GM13977 (cell line): ENCODE results near the gene WDFY2.

Experiments used
- DNase-seq: peaks from one replicate; pipeline ENCODE4 v3.0.0; 2012; ENCODE audit warnings: low spot score
- CTCF ChIP-seq: IDR thresholded peaks from 2 replicates; pipeline ENCODE4 v1.5.1; 2012; ENCODE audit warnings: mild to moderate bottlenecking, control low read depth; ENCODE audit not compliant: insufficient read depth; ENCODE audit errors: extremely low read depth, missing control alignments
- in situ Hi-C: fragments of 300-500 bp; cut with MboI; formaldehyde crosslinking; loops from one replicate; pipeline ENCODE4 v1.12.0; 2022; ENCODE audit warnings: low sequenced_read_pairs, low pct_unique_long_range_greater_than_20kb, mixed read lengths, inconsistent platforms; ENCODE audit not compliant: unreplicated experiment

The WDFY2 gene

GRCh38 chr13:51772781-51773180 lies 188.5 kb downstream of the WDFY2 start:
- in situ Hi-C loops = no loop called here

GRCh38 chr13:51773515-51773914 lies 189.3 kb downstream of the WDFY2 start:
- in situ Hi-C loops = no loop called here
- TF ChIP-seq CTCF = no peak
- no peak for DNase-seq

More at GRCh38 chr13:51772781-51773180, 188.5 kb downstream of the WDFY2 start:
- no peak for DNase-seq
- TF ChIP-seq CTCF = no peak

- DNase-seq = no peak
- TF ChIP-seq CTCF = no peak
- in situ Hi-C loops = no loop called here
These were observed 191.9 kb downstream of the WDFY2 start for GRCh38 chr13:51776179-51776578.

- no peak for TF ChIP-seq CTCF
- in situ Hi-C loops = no loop called here
These were observed 193.7 kb downstream of the WDFY2 start for GRCh38 chr13:51777921-51778320.

GRCh38 chr13:51778392-51778791 lies 194.1 kb downstream of the WDFY2 start:
- in situ Hi-C loops = no loop called here
- no peak for TF ChIP-seq CTCF
- no peak for DNase-seq

More at GRCh38 chr13:51777921-51778320, 193.7 kb downstream of the WDFY2 start:
- DNase-seq = no peak

- no peak for TF ChIP-seq CTCF
- in situ Hi-C loops = no loop called here
- no peak for DNase-seq
These were observed 195.8 kb downstream of the WDFY2 start for GRCh38 chr13:51780099-51780498.
